SK-N-SH (cell line): ENCODE data around the gene MLF2. TPM values are rescaled to one million over a fixed set of nuclear protein-coding genes. Genes with fewer than 3 reads are reported as not detected.

Source experiments
- CHD2 ChIP-seq: fragments of 150-350 bp; IDR thresholded peaks from 2 replicates; pipeline ENCODE4 v1.6.1; 2018; ENCODE audit warnings: low read length; ENCODE audit not compliant: partially characterized antibody
- CTCF ChIP-seq: fragments of 200-600 bp; sonication (generic); IDR thresholded peaks from 2 replicates; pipeline ENCODE4 v1.6.1; 2017; ENCODE audit warnings: antibody characterized with exemption, mild to moderate bottlenecking, moderate library complexity
- EZH2phosphoT487 ChIP-seq: fragments of 200-600 bp; sonication (generic); IDR thresholded peaks from 2 replicates; pipeline ENCODE4 v1.6.1; 2017; ENCODE audit warnings: low read depth, mixed run types, mild to moderate bottlenecking, antibody characterized with exemption, moderate library complexity, borderline replicate concordance
- FOSL2 ChIP-seq: IDR thresholded peaks from 2 replicates; pipeline ENCODE4 v1.4.0; 2012; ENCODE audit warnings: low read depth, mild to moderate bottlenecking, moderate library complexity, borderline replicate concordance
- GABPA ChIP-seq: IDR thresholded peaks from 2 replicates; pipeline ENCODE4 v1.4.0; 2012; ENCODE audit warnings: low read depth, mild to moderate bottlenecking
- MAX ChIP-seq: IDR thresholded peaks from 2 replicates; pipeline ENCODE4 v1.4.0; 2012; ENCODE audit warnings: low read depth
- MEF2A ChIP-seq: IDR thresholded peaks from 2 replicates; pipeline ENCODE4 v1.4.0; 2012; ENCODE audit warnings: low read depth, borderline replicate concordance
- NRF1 ChIP-seq: IDR thresholded peaks from 2 replicates; pipeline ENCODE4 v1.6.1; 2012; ENCODE audit warnings: low read depth, mild to moderate bottlenecking, low read length
- RAD21 ChIP-seq: IDR thresholded peaks from 2 replicates; pipeline ENCODE4 v1.6.1; 2012; ENCODE audit warnings: mild to moderate bottlenecking, low read length
- REST ChIP-seq: IDR thresholded peaks from 2 replicates; pipeline ENCODE4 v1.6.1; 2012; ENCODE audit warnings: mild to moderate bottlenecking, low read depth, low read length, moderate library complexity
- RFX5 ChIP-seq: IDR thresholded peaks from 2 replicates; pipeline ENCODE4 v1.6.1; 2012; ENCODE audit warnings: mild to moderate bottlenecking, improper control_type of control experiment, low read length
- SIN3A ChIP-seq: IDR thresholded peaks from 2 replicates; pipeline ENCODE4 v1.6.1; 2012; ENCODE audit warnings: low read depth, mild to moderate bottlenecking, low read length, moderate library complexity, borderline replicate concordance
- TAF1 ChIP-seq: IDR thresholded peaks from 2 replicates; pipeline ENCODE4 v1.6.1; 2012; ENCODE audit warnings: low read depth, mild to moderate bottlenecking, low read length, moderate library complexity, borderline replicate concordance
- USF1 ChIP-seq: IDR thresholded peaks from 2 replicates; pipeline ENCODE4 v1.4.0; 2012; ENCODE audit warnings: low read depth, borderline replicate concordance
- polyA plus RNA-seq, 3 experiments: library from polyadenylated mRNA; depleted of rRNA; stranded (reverse); fragments of >200 nt; gene quantifications; 2 replicates each; pipeline ENCODE4 v1.2.3, GENCODE V29; 2012
- TF ChIP-seq, protein P1 (sequence below): fragments of 150-350 bp; IDR thresholded peaks from 2 replicates; pipeline ENCODE4 v1.6.1; 2016; ENCODE audit warnings: mild to moderate bottlenecking, low read depth, low read length

Gene MLF2
- polyA plus RNA-seq, 1 of the 3 experiments (the other 2 are of a cell fraction), result 535 TPM

GRCh38 chr12:6764011-6764828 is 11.3 kb upstream of the MLF2 start (continued):
- TF ChIP-seq REST, result peak; percentile 33; the same call in 1 of the 2 replicates
- no peak for TF ChIP-seq USF1
- TF ChIP-seq RFX5, result peak; percentile 100
- peak; percentile 71 for TF ChIP-seq CHD2
- TF ChIP-seq FOSL2, result 0 out of 2 replicates have a peak, but pooled peaks have one; percentile 6
- no peak for TF ChIP-seq GABPA
- TF ChIP-seq EZH2phosphoT487, result no peak
- TF ChIP-seq SIN3A, result peak; percentile 77; the same call in 1 of the 2 replicates
- TF ChIP-seq MAX, result peak; percentile 53
- TF ChIP-seq, protein P1, sequence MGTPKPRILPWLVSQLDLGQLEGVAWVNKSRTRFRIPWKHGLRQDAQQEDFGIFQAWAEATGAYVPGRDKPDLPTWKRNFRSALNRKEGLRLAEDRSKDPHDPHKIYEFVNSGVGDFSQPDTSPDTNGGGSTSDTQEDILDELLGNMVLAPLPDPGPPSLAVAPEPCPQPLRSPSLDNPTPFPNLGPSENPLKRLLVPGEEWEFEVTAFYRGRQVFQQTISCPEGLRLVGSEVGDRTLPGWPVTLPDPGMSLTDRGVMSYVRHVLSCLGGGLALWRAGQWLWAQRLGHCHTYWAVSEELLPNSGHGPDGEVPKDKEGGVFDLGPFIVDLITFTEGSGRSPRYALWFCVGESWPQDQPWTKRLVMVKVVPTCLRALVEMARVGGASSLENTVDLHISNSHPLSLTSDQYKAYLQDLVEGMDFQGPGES, result peak; percentile 55; the same call in 1 of the 2 replicates
- TF ChIP-seq RAD21, result no peak
- no peak for TF ChIP-seq CTCF
- TF ChIP-seq MEF2A, result no peak
- TF ChIP-seq TAF1, result 0 out of 2 replicates have a peak, but pooled peaks have one; percentile 15
- TF ChIP-seq NRF1, result no peak
